ENCODE results near the gene PCNX3. TPM values are rescaled to one million over a fixed set of nuclear protein-coding genes. Genes with fewer than 3 reads are reported as not detected.
A peak's percentile ranks its signal among the peaks of the same experiment; 100 is the strongest.

Gene PCNX3
- total RNA-seq, 1 experiment from 2014 or later: 50.4 TPM

DNA sequence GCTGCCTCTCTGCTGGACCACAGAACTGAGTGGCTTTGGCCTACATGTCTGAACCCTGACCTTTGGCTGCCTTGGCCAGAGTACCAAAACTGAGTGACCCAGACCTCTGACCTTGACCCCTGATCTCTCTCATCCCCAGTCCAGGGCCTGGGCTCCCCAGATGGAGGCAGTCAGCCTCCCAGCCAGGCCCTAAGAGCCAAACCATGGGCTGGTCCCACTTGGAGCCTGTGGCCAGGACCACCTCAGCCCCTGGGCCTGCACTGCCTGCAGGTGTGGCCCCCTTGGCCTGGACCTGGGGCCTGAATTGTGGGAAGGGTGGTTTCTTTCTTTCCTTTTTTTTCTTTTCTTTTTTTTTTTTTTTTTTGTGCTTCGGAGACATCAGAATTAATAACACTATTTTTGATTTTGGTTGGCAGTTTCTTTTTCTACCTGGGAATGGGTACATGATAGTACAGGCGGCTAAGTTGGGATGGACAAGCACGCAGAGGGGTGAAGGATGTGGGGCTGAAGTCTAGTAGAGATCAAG lies 21.5 kb downstream of the PCNX3 start (continued):
- TF ChIP-seq, protein P1, sequence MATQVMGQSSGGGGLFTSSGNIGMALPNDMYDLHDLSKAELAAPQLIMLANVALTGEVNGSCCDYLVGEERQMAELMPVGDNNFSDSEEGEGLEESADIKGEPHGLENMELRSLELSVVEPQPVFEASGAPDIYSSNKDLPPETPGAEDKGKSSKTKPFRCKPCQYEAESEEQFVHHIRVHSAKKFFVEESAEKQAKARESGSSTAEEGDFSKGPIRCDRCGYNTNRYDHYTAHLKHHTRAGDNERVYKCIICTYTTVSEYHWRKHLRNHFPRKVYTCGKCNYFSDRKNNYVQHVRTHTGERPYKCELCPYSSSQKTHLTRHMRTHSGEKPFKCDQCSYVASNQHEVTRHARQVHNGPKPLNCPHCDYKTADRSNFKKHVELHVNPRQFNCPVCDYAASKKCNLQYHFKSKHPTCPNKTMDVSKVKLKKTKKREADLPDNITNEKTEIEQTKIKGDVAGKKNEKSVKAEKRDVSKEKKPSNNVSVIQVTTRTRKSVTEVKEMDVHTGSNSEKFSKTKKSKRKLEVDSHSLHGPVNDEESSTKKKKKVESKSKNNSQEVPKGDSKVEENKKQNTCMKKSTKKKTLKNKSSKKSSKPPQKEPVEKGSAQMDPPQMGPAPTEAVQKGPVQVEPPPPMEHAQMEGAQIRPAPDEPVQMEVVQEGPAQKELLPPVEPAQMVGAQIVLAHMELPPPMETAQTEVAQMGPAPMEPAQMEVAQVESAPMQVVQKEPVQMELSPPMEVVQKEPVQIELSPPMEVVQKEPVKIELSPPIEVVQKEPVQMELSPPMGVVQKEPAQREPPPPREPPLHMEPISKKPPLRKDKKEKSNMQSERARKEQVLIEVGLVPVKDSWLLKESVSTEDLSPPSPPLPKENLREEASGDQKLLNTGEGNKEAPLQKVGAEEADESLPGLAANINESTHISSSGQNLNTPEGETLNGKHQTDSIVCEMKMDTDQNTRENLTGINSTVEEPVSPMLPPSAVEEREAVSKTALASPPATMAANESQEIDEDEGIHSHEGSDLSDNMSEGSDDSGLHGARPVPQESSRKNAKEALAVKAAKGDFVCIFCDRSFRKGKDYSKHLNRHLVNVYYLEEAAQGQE (IDR thresholded peaks at IDR 0.05; ENCODE audit: low read depth): no peak
- TF ChIP-seq RAD21 (IDR thresholded peaks at IDR 0.05; ENCODE audit: low read depth) (no peak), JUND (IDR thresholded peaks at IDR 0.05) (no peak), YY1 (IDR thresholded peaks at IDR 0.05; ENCODE audit: extremely low read depth, insufficient replicate concordance, low read depth, low read length) (no peak), ZFX (IDR thresholded peaks at IDR 0.05) (no peak), FOSL1 (IDR thresholded peaks at IDR 0.05; ENCODE audit: low read depth) (no peak), POLR2AphosphoS5 (IDR thresholded peaks at IDR 0.05; ENCODE audit: low read depth, low read length) (no peak)
- TF ChIP-seq, protein P2, sequence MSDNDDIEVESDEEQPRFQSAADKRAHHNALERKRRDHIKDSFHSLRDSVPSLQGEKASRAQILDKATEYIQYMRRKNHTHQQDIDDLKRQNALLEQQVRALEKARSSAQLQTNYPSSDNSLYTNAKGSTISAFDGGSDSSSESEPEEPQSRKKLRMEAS (IDR thresholded peaks at IDR 0.05): no peak

DNA sequence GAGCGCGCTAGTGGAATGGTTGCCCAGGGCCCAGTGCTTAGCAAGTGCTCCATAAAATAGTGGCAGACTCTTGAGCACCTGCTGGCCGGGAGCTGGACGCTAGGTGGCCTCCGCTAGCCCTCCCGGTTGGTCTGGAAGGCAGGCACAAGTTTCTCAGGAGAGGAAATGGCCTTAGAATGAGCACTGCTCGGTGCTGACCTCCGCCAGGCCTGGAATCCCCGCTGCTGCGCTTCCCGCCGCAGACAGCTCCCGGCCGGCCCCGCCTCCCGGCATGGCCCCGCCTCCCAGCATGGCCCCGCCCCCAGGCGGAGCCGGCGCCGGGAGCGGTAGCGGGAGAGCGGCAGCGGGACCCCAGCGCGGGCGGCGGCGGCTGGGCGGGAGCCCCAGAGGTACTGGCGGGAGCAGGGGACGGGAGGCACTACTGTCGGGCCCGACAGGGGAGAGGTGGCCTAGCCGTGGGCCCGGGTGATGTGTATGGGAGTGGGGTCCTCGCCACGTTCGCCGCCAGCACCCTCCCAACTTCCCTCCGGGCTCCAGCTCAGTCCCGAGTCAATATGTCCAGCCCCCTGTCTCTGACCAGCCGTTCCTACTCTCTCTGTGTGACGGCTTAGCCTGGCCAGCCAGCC lies 22.3 kb downstream of the PCNX3 start, which contains the start of gene SIPA1:
TSS of gene SIPA1 (plus strand) at position 308 of the 626 bp plus-strand sequence. CDS start 2,821 bp downstream, outside the sequence.
- DNase-seq (ENCODE audit: low read depth, low spot score): peak; percentile 73
- Histone ChIP-seq H3K9me2 (ENCODE audit: insufficient read depth) (no peaks in the 10 kb centered on the region), H3K27ac (ENCODE audit: low read depth, low read length) (peak within 1 kb of the TSS; percentile 97), H3K4me2 (ENCODE audit: low read length) (peak within 1 kb of the TSS; percentile 87), H3K9ac (ENCODE audit: low read length) (peak within 1 kb of the TSS; percentile 83), H3K27me3 (ENCODE audit: insufficient read depth, low read length) (no peaks in the 10 kb centered on the region), H2AFZ (ENCODE audit: low read depth, low read length, poor library complexity, severe bottlenecking) (no peak within 1 kb of the TSS), H3K36me3 (ENCODE audit: control insufficient read depth in 1 of 2, insufficient read depth in 2 of 2, low read length in 2 of 2) (peaks cover 4 to 36% of the 10 kb centered on the region in 2 experiments; a peak in 3 of 4 replicates), H3K9me3 (ENCODE audit: control insufficient read depth in 1 of 2, insufficient read depth in 1 of 2, low read depth in 1 of 2, low read length in 2 of 2) (no peaks in the 10 kb centered on the region), H3K79me2 (ENCODE audit: insufficient read depth, low read length) (peaks cover 13% of the 10 kb centered on the region; the same call in 1 of the 2 replicates), H3K4me1 (ENCODE audit: control insufficient read depth in 1 of 2, insufficient read depth in 2 of 2, low read length in 2 of 2) (peaks cover 11 to 37% of the 10 kb centered on the region in 2 experiments), H3K4me3 (replicated peaks in 1 of 2; ENCODE audit: low read depth in 1 of 2, low read length in 2 of 2) (peak within 1 kb of the TSS; percentile 73 to 85), H4K20me1 (ENCODE audit: insufficient read depth) (no peaks in the 10 kb centered on the region)
- peak; percentile 85 for ATAC-seq
- POLR2A ChIA-PET: interaction anchor here (0.6 to 2.0 kb wide), 6 partner anchors 8 to 247 kb away, joined by 3 to 11 read pairs (median 6); partner anchors contain the start of gene PCNX3
- BruUV-seq (replicated peaks): no TSS peak
- RAD21 ChIA-PET (ENCODE audit: low non-redundant PET in 1 of 2, low total read pairs in 2 of 2, uncharacterized antibody in 2 of 2, unreplicated experiment in 2 of 2): interaction anchor here in 1 of 2 experiments (0.9 kb wide), 1 partner anchor 25 kb away, joined by 5 read pairs; the partner anchor contains the start of gene RELA
- CTCF ChIA-PET: interaction anchor here (1.0 to 1.8 kb wide), 8 partner anchors 9 to 247 kb away, joined by 3 to 11 read pairs (median 5); partner anchors contain the start of genes FAM89B and PCNX3
- intact Hi-C loops (cut with micrococcal nuclease): no loop called here
- TF ChIP-seq POLR2AphosphoS5 (IDR thresholded peaks at IDR 0.05; ENCODE audit: low read depth, low read length) (peak; percentile 78; the same call in 1 of the 2 replicates), ZNF274 (IDR thresholded peaks at IDR 0.05; ENCODE audit: low read depth, low read length) (no peak), POLR2A (IDR thresholded peaks at IDR 0.05; ENCODE audit: borderline replicate concordance, extremely low read depth, insufficient read depth, insufficient read length) (peak; percentile 52), ZFX (IDR thresholded peaks at IDR 0.05) (peak; percentile 15; the same call in 1 of the 2 replicates), EZH2 (IDR thresholded peaks at IDR 0.05) (no peak), TCF7L2 (IDR thresholded peaks at IDR 0.05; ENCODE audit: borderline replicate concordance, extremely low read depth, insufficient read depth, insufficient read length) (no peak), ELF1 (IDR thresholded peaks at IDR 0.05; ENCODE audit: borderline replicate concordance, low read depth) (no peak)
- TF ChIP-seq, protein P3, sequence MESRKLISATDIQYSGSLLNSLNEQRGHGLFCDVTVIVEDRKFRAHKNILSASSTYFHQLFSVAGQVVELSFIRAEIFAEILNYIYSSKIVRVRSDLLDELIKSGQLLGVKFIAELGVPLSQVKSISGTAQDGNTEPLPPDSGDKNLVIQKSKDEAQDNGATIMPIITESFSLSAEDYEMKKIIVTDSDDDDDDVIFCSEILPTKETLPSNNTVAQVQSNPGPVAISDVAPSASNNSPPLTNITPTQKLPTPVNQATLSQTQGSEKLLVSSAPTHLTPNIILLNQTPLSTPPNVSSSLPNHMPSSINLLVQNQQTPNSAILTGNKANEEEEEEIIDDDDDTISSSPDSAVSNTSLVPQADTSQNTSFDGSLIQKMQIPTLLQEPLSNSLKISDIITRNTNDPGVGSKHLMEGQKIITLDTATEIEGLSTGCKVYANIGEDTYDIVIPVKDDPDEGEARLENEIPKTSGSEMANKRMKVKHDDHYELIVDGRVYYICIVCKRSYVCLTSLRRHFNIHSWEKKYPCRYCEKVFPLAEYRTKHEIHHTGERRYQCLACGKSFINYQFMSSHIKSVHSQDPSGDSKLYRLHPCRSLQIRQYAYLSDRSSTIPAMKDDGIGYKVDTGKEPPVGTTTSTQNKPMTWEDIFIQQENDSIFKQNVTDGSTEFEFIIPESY (IDR thresholded peaks at IDR 0.05; ENCODE audit: extremely low read depth, insufficient replicate concordance, low read length): no peak
- TF ChIP-seq, protein P4, sequence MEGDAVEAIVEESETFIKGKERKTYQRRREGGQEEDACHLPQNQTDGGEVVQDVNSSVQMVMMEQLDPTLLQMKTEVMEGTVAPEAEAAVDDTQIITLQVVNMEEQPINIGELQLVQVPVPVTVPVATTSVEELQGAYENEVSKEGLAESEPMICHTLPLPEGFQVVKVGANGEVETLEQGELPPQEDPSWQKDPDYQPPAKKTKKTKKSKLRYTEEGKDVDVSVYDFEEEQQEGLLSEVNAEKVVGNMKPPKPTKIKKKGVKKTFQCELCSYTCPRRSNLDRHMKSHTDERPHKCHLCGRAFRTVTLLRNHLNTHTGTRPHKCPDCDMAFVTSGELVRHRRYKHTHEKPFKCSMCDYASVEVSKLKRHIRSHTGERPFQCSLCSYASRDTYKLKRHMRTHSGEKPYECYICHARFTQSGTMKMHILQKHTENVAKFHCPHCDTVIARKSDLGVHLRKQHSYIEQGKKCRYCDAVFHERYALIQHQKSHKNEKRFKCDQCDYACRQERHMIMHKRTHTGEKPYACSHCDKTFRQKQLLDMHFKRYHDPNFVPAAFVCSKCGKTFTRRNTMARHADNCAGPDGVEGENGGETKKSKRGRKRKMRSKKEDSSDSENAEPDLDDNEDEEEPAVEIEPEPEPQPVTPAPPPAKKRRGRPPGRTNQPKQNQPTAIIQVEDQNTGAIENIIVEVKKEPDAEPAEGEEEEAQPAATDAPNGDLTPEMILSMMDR (IDR thresholded peaks at IDR 0.05 in 2 of 3, conservative IDR thresholded peaks at IDR 0.05 in 1 of 3; ENCODE audit: borderline replicate concordance in 1 of 3, insufficient read depth in 1 of 3, low read depth in 2 of 3, low read length in 2 of 3): peak in 2 of 3 experiments; percentile 40 to 51; a peak in 4 of 6 replicates

Data from HCT116 (cell line).